DND-41 (cell line): ENCODE results near the gene TMEM51.

Experiments
- EZH2 ChIP-seq: IDR thresholded peaks from 3 replicates; pipeline ENCODE4 v1.6.1; 2012; ENCODE audit warnings: borderline replicate concordance, low read depth, mild to moderate bottlenecking, moderate library complexity, low read length, inconsistent platforms; ENCODE audit not compliant: severe bottlenecking
- TF ChIP-seq, protein P1 (sequence below): IDR thresholded peaks from 2 replicates; pipeline ENCODE4 v1.5.1; 2012; ENCODE audit warnings: borderline replicate concordance, low read length, moderate library complexity, mild to moderate bottlenecking; ENCODE audit not compliant: poor library complexity, severe bottlenecking; ENCODE audit errors: extremely low read depth

DNA sequence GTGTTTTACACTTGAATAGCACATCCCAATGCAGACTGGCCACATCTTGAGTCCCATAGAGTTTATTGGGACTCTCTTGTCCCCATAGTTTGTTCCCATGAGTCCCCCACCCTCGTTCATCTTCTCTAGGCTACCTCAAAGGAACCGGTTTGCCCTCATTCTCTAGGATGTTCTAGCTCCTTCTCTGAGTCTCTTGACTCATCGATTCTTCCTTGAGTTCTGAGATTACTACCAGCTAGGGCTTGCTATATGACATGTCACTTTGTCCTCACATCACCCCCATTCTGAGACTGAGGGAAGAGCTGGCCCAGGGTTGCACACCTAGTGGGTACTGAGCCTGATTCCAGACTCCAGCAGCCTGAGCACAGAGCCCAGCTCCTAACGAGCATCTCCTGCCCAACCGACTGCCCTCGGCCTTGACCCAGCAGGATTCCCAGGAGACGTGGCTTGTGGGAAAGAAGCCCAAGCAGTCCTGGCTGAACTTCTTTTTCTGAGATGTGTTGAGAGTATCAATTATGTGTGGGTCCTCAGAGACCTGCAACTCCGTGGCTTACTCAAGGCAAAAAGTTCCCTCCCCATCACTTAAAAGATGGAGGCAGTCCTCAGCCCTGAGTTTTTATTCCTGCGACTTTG is 42.0 kb downstream of the TMEM51 start:
- TF ChIP-seq, protein P1, sequence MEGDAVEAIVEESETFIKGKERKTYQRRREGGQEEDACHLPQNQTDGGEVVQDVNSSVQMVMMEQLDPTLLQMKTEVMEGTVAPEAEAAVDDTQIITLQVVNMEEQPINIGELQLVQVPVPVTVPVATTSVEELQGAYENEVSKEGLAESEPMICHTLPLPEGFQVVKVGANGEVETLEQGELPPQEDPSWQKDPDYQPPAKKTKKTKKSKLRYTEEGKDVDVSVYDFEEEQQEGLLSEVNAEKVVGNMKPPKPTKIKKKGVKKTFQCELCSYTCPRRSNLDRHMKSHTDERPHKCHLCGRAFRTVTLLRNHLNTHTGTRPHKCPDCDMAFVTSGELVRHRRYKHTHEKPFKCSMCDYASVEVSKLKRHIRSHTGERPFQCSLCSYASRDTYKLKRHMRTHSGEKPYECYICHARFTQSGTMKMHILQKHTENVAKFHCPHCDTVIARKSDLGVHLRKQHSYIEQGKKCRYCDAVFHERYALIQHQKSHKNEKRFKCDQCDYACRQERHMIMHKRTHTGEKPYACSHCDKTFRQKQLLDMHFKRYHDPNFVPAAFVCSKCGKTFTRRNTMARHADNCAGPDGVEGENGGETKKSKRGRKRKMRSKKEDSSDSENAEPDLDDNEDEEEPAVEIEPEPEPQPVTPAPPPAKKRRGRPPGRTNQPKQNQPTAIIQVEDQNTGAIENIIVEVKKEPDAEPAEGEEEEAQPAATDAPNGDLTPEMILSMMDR: no peak
- no peak for TF ChIP-seq EZH2
